Thoracic aorta (tissue), 2 donors: ENCODE data around the gene FLRT3. TPM values are rescaled to one million over a fixed set of nuclear protein-coding genes. Genes with fewer than 3 reads are reported as not detected.

Experiments
- ATAC-seq: fragments of 150-250 bp; one replicate; pipeline ENCODE4 v1.8.0; 2017; ENCODE audit warnings: low read depth; ENCODE audit not compliant: insufficient number of reproducible peaks, low FRiP score
- DNase-seq: peaks from one replicate; pipeline ENCODE4 v3.0.0-alpha.2; 2020; ENCODE audit warnings: low spot score
- H3K27ac ChIP-seq, 2 donors: fragments of 200-600 bp; sonication (generic); 1 replicate in 1 of 2; 2 replicates in 1 of 2; pipeline ENCODE4 v1.5.1; 2016; ENCODE audit warnings: mild to moderate bottlenecking in 2 of 2, moderate library complexity in 2 of 2
- H3K27me3 ChIP-seq: fragments of 200-600 bp; sonication (generic); replicated peaks from 2 replicates; pipeline ENCODE4 v1.6.0; 2016; ENCODE audit warnings: mild to moderate bottlenecking; ENCODE audit not compliant: insufficient read depth
- H3K36me3 ChIP-seq: fragments of 200-600 bp; sonication (generic); one replicate; pipeline ENCODE4 v1.5.1; 2016
- H3K4me1 ChIP-seq, 2 donors: fragments of 200-600 bp; sonication (generic); 1 replicate in 1 of 2; 2 replicates in 1 of 2; pipeline versions ENCODE4 v1.5.1 to v1.6.0; 2016; ENCODE audit warnings: low read depth in 2 of 2, mild to moderate bottlenecking in 1 of 2; ENCODE audit not compliant: control insufficient read depth in 1 of 2
- H3K4me3 ChIP-seq: fragments of 200-600 bp; sonication (generic); 2 replicates; pipeline ENCODE4 v1.5.1; 2016; ENCODE audit warnings: mild to moderate bottlenecking
- H3K9me3 ChIP-seq: fragments of 200-600 bp; sonication (generic); 2 replicates; pipeline ENCODE4 v1.5.1; 2016
- total RNA-seq, 2 donors: library from RNA; depleted of rRNA; stranded (reverse); fragments of >200 nt; gene quantifications; one replicate each; pipeline versions ENCODE4 v1.1.0 to v1.2.3, GENCODE V29; 2016
- TF ChIP-seq, protein P1 (sequence below): fragments of 200-600 bp; sonication (generic); IDR thresholded peaks from one replicate; pipeline ENCODE4 v1.5.1; 2019; ENCODE audit warnings: antibody characterized with exemption

FLRT3 gene
- total RNA-seq, 2 donors from 2014 or later = 1.8 TPM; not detected in 1

DNA sequence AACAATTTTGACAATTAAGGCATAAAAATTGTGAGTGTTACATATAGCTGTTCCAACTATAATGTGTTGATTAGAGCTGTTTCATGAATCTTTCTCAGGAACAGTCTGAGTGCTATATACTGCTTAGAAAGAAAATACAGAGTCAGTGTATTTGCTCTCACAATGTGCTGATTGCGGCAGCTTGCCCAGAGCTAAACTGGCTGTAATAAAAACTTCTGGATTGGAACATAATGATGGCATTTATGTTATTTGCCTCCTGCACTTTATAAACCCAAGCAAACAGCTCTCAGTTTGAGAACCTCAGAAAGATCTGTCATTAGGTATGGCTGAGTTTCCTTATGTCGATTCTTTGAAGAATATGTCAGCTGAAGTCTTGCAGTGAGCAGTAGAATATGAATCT lies 29.5 kb downstream of the FLRT3 start:
- DNase-seq (no peak), ATAC-seq (no peak)
- no peak overlapping the region for H3K27ac ChIP-seq
- H3K4me1 ChIP-seq = no peaks in the 10 kb centered on the region
- no peaks in the 10 kb centered on the region for H3K27me3 ChIP-seq
- no peaks in the 10 kb centered on the region for H3K9me3 ChIP-seq
- H3K36me3 ChIP-seq = no peaks in the 10 kb centered on the region
- no peak overlapping the region for H3K4me3 ChIP-seq
- TF ChIP-seq, protein P1, sequence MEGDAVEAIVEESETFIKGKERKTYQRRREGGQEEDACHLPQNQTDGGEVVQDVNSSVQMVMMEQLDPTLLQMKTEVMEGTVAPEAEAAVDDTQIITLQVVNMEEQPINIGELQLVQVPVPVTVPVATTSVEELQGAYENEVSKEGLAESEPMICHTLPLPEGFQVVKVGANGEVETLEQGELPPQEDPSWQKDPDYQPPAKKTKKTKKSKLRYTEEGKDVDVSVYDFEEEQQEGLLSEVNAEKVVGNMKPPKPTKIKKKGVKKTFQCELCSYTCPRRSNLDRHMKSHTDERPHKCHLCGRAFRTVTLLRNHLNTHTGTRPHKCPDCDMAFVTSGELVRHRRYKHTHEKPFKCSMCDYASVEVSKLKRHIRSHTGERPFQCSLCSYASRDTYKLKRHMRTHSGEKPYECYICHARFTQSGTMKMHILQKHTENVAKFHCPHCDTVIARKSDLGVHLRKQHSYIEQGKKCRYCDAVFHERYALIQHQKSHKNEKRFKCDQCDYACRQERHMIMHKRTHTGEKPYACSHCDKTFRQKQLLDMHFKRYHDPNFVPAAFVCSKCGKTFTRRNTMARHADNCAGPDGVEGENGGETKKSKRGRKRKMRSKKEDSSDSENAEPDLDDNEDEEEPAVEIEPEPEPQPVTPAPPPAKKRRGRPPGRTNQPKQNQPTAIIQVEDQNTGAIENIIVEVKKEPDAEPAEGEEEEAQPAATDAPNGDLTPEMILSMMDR = no peak

- no peaks in the 10 kb centered on the region for H3K4me1 ChIP-seq
- H3K36me3 ChIP-seq = no peaks in the 10 kb centered on the region
- no peak for DNase-seq
- no peak for ATAC-seq
- H3K9me3 ChIP-seq = peaks cover 3% of the 10 kb centered on the region
- H3K4me3 ChIP-seq = no peak overlapping the region
- TF ChIP-seq, protein P1 = no peak
- no peaks in the 10 kb centered on the region for H3K27me3 ChIP-seq
- H3K27ac ChIP-seq = no peak overlapping the region
Measured at GRCh38 chr20:14304472-14304871, 32.9 kb downstream of the FLRT3 start.

- Histone ChIP-seq H3K4me1 (no peaks in the 10 kb centered on the region), H3K4me3 (no peak overlapping the region), H3K27me3 (no peaks in the 10 kb centered on the region), H3K27ac (no peak overlapping the region), H3K9me3 (peaks cover 3% of the 10 kb centered on the region), H3K36me3 (no peaks in the 10 kb centered on the region)
- DNase-seq (no peak), ATAC-seq (no peak)
- TF ChIP-seq, protein P1 = no peak
Measured at GRCh38 chr20:14303651-14304050, 33.8 kb downstream of the FLRT3 start.

DNA sequence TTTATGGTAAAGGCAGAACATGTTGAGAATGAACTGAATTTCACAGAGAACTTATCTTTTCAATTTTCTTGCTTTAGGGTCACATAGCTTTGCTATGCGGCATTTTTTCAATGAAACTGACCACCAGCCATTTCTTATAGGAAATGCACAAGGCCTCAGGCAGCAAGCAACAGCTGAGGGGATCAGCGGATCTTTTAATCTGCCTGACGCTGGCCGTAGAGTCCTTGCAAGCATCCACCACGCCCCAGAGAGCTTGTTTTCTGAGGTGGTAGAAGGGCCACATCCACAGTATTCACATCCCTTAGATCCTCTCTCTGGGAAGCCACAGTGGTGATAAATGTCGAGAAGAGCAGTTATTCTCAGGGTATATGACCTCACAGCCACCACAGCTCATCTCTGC lies 34.3 kb downstream of the FLRT3 start:
- Histone ChIP-seq H3K27me3 (no peaks in the 10 kb centered on the region), H3K4me1 (no peaks in the 10 kb centered on the region), H3K27ac (no peak overlapping the region), H3K4me3 (no peak overlapping the region), H3K36me3 (no peaks in the 10 kb centered on the region), H3K9me3 (peaks cover 3% of the 10 kb centered on the region)
- TF ChIP-seq, protein P1 = no peak
- no peak for ATAC-seq
- no peak for DNase-seq

DNA sequence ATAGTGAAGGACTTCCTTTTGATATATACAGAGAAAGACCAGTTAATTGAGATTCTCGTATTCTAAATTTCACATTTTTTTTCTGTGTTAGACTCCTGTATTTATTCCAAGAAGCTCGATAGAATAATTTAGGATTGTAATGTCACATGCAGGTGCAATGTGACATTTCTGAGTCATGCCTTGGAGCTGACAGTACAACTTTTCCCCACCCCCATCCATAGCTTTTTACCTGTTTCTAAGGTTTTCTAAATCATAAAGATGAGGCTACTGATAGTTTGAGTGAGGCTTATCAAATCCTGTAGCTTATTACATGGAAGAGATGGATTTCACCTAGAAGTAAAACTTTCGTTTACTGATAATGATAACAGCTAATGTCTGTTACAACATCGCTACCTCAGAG lies 37.6 kb downstream of the FLRT3 start:
- TF ChIP-seq, protein P1 = no peak
- H3K9me3 ChIP-seq = peaks cover 3% of the 10 kb centered on the region
- ATAC-seq = no peak
- H3K4me3 ChIP-seq = no peak overlapping the region
- no peak overlapping the region for H3K27ac ChIP-seq
- no peaks in the 10 kb centered on the region for H3K27me3 ChIP-seq
- no peak for DNase-seq
- H3K4me1 ChIP-seq = no peaks in the 10 kb centered on the region
- no peaks in the 10 kb centered on the region for H3K36me3 ChIP-seq
